HG02610 (cell line): Measurements from ENCODE around the gene DPH2.

ENCODE experiments used
- ATAC-seq: cut with Tn5 transposase; IDR thresholded peaks from one replicate; pipeline ENCODE4 v1.9.1; 2021; ENCODE audit warnings: mild to moderate bottlenecking, moderate library complexity; ENCODE audit not compliant: unreplicated experiment

DPH2 gene, protein sequence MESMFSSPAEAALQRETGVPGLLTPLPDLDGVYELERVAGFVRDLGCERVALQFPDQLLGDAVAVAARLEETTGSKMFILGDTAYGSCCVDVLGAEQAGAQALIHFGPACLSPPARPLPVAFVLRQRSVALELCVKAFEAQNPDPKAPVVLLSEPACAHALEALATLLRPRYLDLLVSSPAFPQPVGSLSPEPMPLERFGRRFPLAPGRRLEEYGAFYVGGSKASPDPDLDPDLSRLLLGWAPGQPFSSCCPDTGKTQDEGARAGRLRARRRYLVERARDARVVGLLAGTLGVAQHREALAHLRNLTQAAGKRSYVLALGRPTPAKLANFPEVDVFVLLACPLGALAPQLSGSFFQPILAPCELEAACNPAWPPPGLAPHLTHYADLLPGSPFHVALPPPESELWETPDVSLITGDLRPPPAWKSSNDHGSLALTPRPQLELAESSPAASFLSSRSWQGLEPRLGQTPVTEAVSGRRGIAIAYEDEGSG

DNA sequence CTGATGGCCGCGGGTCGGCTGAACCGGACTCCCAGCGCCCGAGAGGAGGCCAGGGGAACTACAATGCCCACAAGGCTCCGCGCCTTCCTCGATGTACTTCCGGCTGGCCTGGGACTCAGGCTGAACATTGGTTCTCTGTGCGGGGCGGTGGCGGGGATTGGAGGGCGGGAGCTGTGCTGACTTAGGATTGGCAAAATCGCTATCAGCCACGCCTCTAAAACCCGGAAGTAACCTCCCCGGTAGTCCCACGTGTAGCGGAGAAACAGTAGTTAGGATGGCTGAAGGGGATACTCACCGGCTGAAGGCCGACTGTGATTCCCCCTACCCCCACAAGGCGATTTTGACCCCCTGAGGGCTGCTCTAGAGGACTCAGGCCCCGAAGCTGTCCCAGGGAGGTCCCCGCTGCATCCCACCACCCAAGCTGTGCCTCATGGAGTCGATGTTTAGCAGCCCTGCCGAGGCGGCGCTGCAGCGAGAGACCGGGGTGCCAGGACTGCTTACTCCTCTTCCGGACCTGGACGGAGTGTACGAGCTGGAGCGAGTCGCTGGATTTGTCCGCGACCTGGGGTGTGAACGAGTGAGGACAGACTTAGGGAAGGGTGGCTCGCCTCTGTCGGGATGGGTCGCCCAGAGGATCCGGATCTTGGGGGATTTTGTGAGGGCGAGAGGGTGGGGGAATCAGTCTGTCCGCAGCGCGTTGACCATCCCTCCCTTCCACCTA lies at the start of gene DPH2:
Gene DPH2 (plus strand): TSS at position 265 of the 721 bp plus-strand sequence. CDS start 166 bp downstream, at position 431.
- ATAC-seq, result peak; percentile 88

DNA sequence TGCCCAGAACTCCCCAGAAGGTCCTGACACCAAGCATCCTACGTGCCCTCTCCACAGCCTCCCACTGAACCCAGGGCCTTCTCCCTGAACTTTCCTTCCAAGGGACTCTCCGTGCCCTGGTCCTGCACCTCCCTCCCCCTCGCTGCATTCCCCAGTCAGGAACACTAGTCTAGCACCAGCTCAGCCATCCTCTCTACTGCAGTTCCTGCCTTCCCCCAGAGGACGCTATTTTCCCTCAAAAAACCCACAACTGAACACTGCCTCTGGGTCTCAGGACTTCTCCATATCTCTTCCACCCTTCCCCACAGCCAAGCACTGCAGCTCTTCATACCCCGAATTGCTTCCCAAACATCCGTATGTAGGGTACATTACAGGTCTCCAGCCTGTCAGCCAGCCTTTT lies 48.8 kb upstream of the DPH2 start:
- ATAC-seq, result no peak

DNA sequence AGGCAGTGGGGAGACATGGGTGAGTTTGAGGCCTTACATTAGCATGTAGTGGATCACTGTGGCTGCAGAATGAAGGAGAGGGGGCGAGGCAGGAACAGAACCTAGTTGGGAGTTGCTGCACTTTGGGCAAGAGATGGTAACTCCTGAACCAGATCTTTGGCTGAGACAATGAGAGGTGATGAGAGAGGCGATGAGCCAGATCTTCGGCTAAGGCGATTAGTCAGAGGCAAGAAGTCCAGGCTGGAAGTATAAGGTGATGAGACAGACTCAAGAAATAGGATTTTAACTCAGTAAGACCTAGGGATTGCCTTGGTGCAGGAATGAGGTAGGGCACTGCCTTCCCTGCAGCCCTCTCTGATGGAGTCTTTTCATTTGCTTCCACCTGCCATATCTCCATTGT lies 45.3 kb upstream of the DPH2 start:
- no peak for ATAC-seq

DNA sequence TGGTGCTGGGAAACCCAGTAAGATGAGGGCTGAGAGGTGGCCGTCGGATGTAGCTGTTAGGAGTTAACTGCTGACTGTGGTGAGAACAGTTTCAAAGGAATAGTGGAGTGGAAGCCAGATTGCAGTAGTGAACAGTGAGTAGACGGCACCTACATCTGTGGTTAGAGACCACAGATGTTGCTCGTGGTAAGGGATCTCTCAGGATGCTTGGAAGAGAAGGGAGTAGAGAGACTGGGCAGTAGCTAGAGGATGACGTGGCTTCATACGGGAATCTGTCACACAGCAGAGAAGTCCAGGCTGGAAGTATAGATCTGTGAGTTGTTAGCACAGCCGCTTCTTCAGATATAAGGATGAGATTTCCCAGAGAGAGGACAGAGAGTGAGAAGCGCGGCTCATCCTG lies 44.0 kb upstream of the DPH2 start:
- no peak for ATAC-seq

DNA sequence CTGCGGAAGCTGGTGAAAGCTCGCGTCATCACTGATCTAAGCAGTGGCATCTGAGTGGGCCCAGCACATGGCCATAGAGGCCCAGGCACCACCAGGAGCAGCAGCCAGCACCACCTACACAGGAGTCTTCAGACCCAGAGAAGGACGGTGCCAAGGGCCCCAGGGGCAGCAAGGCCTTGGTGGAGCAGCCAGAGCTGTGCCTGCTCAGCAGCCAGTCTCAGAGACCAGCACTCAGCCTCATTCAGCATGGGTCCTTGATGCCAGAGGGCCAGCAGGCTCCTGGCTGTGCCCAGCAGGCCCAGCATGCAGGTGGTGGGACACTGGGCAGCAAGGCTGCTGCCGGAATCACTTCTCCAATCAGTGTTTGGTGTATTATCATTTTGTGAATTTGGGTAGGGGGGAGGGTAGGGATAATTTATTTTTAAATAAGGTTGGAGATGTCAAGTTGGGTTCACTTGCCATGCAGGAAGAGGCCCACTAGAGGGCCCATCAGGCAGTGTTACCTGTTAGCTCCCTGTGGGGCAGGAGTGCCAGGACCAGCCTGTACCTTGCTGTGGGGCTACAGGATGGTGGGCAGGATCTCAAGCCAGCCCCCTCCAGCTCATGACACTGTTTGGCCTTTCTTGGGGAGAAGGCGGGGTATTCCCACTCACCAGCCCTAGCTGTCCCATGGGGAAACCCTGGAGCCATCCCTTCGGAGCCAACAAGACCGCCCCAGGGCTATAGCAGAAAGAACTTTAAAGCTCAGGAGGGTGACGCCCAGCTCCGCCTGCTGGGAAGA lies 39.5 kb upstream of the DPH2 start:
- ATAC-seq, result no peak

DNA sequence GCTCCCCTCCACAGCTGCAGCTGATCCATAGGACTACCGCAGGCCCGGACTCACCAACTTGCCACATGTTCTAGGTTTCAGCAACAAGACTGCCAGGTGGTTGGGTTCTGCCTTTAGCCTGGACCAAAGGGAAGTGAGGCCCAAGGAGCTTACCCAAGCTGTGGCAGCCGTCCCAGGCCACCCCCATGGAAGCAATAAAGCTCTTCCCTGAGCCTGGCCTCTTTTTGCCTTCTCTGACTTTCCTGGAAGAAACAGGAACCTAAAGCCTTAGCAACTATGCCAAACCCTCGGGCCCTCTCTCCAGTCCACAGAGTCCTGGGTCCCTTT lies 38.9 kb upstream of the DPH2 start:
- ATAC-seq, result no peak

DNA sequence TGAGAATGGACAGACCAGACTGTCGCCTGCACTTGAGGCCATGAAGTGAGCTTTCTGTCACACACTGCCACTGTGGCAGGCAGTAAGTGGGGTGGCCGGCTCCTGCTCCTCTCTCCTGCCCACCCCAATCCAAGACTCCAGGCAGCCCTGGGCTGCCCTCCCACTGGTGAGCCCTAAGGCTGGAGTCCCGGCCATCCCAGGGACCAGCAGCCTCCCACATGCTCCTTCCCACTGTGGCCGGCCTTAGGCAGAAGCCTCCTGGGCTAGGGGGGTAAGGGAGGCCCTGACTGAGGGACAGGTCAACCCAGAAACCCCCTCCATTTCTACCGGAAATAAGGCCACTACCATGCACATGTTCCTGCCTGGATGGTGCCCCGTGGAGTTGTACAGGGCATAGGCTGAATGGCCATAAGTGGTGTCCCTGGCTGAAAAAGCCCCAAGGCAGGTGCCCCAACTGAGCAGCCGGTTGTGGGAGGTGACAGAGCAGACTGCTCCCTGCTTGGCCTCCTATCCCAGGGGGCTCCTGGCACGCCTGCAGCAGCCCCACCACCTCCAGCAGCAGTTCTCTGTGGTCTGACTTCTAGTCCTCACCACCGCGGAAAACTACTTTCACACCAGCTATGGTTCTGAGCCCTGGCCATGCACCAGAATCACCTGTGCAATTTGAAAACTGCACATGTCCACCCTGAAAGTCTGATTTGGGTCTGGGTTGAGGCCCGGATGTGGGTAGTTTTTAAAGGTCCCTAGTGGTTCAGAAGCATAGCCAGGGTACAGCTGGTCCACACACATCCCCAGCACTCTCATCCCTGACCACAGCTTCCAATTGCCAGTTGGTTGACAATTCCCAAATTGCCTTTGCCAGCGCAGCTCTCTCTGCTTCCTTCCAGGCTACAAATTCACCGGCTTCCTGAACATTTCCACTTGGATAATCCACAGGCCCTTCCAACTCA lies 37.8 kb upstream of the DPH2 start:
- no peak for ATAC-seq

DNA sequence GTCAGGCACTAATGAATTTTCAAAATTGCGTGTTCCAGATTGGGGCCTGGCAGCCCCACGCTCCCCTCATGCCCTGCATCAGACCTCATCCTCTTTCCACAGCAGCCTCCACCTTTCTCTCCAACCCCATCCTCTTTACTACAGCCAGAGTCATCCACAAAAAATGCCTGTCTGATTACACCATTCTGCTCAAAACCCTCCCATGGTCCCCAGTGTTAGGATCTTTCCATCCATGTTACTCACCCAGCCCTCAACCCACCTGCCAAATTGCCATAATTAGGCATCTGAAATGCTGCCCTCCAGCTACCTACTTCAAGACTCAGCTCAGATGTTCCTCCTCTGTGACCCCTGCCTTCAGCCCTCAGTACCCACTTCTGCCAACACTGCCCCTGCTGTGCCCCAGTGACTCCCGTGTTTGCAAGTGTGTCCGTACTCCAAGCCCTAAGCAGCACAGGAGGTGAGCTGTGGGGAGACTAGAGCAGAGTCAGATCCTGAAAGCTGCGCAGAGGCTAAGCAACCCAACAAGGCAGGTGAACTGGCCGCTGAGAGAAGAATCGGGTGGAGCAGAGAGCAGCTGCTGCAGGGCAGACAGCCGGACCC lies 36.9 kb upstream of the DPH2 start:
- ATAC-seq, result no peak

DNA sequence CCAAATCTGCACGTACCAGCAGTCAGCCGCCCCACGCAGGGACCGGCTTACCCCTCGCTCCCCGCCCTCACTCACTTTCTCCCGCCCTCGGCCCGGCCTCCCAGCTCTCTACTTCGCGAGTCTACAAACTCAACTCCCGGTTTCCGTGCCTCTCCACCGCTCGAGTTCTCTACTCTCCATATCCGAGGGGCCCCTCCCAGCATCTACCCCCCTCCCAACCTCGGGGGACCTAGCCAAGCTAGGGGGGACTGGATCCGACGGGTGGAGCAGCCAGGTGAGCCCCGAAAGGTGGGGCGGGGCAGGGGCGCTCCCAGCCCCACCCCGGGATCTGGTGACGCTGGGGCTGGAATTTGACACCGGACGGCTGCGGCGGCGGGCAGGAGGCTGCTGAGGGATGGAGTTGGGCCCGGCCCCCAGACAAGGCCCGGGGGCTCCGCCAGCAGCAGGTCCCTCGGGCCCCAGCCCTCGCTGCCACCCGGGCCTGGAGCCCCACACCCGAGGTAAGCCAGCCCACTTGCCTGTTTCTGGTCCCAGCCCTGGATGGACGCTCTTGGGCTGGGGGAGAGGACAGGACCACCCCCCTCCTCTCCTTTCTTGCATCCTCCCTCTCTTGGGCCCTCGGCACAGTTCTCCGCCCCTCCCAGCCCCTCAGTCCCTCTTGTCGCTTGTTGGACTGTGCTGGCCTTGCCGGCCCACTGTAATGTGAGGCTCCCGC lies 36.3 kb upstream of the DPH2 start, which contains the start of gene ARTN:
Gene ARTN (plus strand): TSS at position 416 of the 715 bp plus-strand sequence. CDS start 1,856 bp downstream, outside the sequence.
- ATAC-seq, result no peak

DNA sequence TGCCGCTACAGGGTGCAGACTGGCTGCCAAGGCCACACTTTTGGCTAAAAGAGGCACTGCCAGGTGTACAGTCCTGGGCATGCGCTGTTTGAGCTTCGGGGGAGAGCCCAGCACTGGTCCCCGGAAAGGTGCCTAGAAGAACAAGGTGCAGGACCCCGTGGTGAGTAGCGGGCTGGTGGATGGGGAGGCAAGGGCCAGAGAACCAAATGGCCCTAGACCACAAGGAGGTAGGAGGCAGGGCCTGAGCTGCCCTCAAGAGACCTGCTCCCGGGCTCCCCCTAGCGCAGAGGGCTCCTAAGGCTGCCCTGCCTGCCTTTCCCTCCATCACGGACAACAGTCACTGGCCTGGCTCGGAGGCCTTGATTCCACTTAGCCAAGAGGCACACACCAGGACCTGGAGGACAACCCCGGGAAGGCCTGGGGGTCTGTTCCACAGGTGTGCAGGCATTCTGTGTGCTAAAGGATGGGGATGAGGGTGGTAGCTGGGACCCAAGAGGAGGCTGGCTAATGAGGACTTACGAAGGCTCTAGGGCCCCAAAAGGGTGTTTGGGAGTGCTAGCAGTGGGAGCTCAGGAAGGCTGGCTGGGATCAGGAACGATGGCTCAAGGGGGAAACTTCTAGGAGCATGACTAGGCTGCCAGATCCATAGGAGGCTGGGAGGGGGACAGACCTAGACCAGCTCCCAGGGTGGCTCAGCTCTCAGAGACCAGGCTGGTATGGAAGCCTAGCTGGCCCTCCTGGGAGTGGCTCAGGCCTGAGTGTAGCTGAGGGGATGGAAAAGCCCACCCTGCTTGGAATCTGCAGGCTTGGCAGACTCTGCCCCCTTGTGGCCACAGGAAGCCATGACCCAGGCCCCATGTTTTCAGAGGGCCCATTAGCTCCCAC lies 35.5 kb upstream of the DPH2 start:
- no peak for ATAC-seq

DNA sequence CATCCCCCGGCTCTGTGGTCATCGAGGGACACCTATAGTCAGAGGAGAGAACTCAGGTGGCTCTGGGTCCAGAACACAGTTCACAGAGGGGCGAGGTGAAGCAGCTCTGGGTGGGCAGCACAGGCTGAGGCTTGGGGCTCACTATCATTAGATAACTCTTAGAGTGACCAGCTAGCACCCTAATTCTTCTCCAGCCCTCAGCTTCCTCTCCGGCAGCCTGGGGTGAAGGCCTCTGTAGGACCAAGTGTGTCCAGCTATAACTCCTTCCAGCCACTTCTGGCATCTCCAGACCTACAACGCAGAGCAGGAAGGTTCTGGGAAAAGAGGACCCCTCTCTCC lies 34.9 kb upstream of the DPH2 start:
- ATAC-seq, result no peak

DNA sequence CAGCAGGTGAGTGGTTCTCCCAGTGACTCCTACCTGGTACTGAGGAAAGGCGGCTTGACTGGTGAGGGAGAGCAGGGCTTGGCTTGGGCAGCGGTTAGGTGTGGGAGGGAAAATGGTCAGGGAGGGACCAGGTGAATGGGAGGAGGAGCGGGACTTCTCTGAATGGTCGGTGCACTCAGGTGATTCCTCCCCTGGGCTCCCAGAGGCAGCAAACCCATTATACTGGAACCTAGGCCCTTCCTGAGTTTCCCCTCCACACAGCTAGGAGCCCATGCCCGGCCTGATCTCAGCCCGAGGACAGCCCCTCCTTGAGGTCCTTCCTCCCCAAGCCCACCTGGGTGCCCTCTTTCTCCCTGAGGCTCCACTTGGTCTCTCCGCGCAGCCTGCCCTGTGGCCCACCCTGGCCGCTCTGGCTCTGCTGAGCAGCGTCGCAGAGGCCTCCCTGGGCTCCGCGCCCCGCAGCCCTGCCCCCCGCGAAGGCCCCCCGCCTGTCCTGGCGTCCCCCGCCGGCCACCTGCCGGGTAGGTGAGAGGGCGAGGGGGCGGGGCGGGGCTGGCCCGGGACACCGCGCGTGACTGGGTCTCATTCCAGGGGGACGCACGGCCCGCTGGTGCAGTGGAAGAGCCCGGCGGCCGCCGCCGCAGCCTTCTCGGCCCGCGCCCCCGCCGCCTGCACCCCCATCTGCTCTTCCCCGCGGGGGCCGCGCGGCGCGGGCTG lies 33.9 kb upstream of the DPH2 start:
- no peak for ATAC-seq

DNA sequence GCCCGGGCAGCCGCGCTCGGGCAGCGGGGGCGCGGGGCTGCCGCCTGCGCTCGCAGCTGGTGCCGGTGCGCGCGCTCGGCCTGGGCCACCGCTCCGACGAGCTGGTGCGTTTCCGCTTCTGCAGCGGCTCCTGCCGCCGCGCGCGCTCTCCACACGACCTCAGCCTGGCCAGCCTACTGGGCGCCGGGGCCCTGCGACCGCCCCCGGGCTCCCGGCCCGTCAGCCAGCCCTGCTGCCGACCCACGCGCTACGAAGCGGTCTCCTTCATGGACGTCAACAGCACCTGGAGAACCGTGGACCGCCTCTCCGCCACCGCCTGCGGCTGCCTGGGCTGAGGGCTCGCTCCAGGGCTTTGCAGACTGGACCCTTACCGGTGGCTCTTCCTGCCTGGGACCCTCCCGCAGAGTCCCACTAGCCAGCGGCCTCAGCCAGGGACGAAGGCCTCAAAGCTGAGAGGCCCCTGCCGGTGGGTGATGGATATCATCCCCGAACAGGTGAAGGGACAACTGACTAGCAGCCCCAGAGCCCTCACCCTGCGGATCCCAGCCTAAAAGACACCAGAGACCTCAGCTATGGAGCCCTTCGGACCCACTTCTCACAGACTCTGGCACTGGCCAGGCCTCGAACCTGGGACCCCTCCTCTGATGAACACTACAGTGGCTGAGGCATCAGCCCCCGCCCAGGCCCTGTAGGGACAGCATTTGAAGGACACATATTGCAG lies 33.2 kb upstream of the DPH2 start:
- ATAC-seq, result no peak

DNA sequence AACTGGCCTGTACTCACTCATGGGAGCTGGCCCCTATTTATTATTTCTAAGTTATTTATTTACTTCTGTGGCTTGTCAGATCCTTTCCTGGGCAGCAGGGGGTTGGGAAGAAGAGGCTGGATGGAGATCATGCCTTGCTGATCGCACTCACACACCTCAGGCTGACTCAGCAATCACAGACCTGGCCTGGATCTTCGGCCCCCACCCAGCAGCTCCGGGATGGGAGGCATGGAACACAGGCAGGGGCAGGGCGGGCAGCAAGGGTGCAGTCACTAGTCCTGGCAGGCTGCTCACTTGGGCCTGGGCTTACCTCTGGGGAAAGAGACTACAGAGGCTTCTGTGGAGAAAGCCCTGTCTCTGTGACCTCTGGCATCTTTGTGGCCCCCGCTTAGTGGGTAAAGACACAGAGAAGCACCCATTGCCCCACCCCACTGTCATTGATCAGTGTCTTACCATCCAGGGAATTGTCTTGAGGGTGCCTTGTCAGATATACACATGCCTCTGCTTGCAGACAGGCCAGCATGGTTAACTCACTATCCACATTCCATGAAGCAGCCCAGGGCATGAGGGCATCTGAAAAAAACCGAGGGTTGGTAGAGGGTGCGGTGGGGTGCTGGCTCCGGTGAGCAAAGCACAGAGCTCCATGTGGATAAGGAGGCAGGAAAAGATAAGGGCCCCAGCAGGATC lies 32.5 kb upstream of the DPH2 start:
- no peak for ATAC-seq

DNA sequence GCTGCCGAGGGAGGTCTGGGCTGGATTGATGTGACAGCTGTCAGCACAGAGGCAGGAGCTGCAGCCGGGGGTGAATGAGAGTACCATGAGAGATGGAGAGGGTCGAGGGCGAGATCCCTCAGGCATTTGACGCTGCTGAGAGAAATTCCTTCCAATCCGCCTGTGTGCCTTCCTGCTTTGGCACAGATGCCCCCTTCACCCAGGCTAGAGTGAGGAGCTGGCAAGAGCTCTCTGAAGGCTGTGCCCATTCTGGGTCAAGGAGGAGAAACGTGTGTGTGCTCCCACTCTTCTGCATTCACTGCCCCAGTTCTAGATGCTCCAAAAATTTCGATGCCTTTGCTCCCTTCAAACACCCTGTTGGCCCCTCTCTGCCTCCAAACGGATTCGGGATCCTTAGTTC lies 31.4 kb upstream of the DPH2 start:
- no peak for ATAC-seq

DNA sequence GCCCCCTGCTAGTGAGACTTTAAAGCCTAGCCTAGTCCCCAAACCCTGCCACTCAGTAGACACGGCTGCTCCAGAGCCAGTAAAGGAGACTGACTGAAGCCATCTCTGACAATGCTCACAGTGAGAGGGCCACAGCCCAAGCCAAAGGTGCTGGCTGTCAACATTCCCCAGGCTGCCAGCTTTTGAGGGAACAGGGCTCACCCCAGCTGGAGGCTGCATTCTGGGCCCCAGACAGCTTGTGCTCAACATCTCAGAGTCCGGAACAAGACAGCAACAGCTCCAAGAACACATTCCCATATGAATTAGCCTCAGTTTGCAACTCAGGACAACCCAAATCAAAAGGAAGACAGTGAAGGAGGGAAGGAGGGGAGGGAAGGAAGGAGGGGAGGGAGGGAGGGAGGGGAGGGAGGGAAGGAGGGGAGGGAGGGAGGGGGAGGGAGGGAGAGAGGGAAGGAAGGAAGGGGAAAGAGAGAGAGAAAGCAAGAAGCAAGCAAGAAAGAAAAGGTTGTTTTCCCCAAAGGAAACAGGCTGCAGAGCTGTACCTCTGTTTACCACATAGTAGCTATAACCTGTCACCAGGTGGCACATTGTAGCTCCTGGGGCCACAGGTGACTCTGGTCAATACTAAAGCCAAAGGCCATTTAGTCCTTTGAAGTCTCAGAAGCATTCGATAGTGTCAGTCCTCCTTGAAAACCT lies 30.8 kb upstream of the DPH2 start:
- ATAC-seq, result no peak
